Neutrophil (primary cell): ENCODE data around the gene SNX3.

Experiments
- H3K27ac ChIP-seq: fragments of 200-600 bp; sonication (generic); 2 replicates; pipeline ENCODE4 v1.5.1; 2016; ENCODE audit warnings: mild to moderate bottlenecking, moderate library complexity
- H3K27me3 ChIP-seq: fragments of 200-600 bp; sonication (generic); 2 replicates; pipeline ENCODE4 v1.6.0; 2016; ENCODE audit warnings: mild to moderate bottlenecking
- H3K36me3 ChIP-seq: fragments of 200-600 bp; sonication (generic); 2 replicates; pipeline ENCODE4 v1.5.1; 2017
- H3K4me1 ChIP-seq, 2 experiments: fragments of 200-600 bp in 1 of 2; sonication (generic) in 1 of 2; 1 replicate in 1 of 2; 2 replicates in 1 of 2; pipeline versions ENCODE4 v1.5.1 to v1.6.1; 2013 to 2016; ENCODE audit warnings: low read depth in 1 of 2, low read length in 1 of 2, mild to moderate bottlenecking in 1 of 2, moderate library complexity in 1 of 2; ENCODE audit not compliant: control insufficient read depth in 1 of 2, insufficient read depth in 1 of 2
- H3K4me3 ChIP-seq, 2 experiments: fragments of 200-600 bp in 1 of 2; sonication (generic) in 1 of 2; 1 replicate in 1 of 2; 2 replicates in 1 of 2; pipeline ENCODE4 v1.5.1; 2013 to 2016; ENCODE audit warnings: low read depth in 1 of 2, low read length in 1 of 2, mild to moderate bottlenecking in 1 of 2, moderate library complexity in 1 of 2
- H3K9me3 ChIP-seq: fragments of 200-600 bp; sonication (generic); 2 replicates; pipeline ENCODE4 v1.5.1; 2016
- TF ChIP-seq, protein P1 (sequence below): fragments of 200-600 bp; sonication (generic); IDR thresholded peaks from 2 replicates; pipeline ENCODE4 v1.5.1; 2016; ENCODE audit warnings: antibody characterized with exemption

The SNX3 gene

DNA sequence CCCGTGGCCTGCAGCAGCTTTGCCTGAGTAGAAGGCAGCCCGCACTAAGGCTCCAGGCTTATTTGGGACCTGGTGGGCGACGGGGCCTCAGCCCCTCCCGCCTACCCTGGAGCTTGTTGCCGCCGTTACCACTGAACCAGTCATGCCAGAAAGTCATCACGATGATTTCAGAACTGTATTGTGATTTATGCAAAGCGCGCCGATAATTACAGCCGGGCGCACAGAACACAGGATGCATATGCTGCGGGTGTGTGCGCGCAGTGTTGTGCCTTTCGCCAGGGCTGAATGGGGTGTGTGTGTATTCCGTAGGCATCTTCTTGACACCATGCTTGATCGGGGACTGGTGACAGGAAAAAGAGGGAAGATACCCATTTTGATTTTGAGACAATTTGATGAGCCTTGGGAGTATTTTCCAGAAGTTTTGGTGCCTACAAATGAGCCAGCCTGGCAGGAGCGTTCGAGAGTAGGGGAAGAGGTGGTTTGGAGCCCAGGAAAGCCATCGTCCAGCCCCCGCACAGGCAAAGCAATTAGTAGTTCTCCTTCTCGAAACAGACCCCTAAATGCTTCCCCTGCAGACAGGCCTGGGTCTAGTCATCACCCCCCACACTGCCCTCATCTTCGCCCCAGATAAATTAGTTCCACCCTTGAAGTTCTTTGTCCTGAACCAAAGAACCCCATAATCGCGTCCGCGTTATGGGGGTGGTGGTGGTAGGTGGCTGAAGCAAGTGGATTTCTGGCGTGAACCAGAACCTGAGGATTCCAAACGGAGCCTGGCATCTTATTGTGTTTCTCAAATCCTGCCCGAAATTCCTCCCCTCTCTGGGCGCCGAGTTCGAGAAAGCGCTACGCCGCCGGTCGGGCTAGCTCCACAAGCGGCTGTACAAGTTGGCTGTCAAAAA, 96.9 kb downstream of the SNX3 start:
- Histone ChIP-seq H3K4me1 (peaks cover 38 to 44% of the 10 kb centered on the region in 2 experiments), H3K36me3 (no peaks in the 10 kb centered on the region), H3K27me3 (peaks cover 100% of the 10 kb centered on the region), H3K4me3 (no peak overlapping the region), H3K9me3 (no peaks in the 10 kb centered on the region), H3K27ac (no peak overlapping the region)
- TF ChIP-seq, protein P1, sequence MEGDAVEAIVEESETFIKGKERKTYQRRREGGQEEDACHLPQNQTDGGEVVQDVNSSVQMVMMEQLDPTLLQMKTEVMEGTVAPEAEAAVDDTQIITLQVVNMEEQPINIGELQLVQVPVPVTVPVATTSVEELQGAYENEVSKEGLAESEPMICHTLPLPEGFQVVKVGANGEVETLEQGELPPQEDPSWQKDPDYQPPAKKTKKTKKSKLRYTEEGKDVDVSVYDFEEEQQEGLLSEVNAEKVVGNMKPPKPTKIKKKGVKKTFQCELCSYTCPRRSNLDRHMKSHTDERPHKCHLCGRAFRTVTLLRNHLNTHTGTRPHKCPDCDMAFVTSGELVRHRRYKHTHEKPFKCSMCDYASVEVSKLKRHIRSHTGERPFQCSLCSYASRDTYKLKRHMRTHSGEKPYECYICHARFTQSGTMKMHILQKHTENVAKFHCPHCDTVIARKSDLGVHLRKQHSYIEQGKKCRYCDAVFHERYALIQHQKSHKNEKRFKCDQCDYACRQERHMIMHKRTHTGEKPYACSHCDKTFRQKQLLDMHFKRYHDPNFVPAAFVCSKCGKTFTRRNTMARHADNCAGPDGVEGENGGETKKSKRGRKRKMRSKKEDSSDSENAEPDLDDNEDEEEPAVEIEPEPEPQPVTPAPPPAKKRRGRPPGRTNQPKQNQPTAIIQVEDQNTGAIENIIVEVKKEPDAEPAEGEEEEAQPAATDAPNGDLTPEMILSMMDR = no peak

DNA sequence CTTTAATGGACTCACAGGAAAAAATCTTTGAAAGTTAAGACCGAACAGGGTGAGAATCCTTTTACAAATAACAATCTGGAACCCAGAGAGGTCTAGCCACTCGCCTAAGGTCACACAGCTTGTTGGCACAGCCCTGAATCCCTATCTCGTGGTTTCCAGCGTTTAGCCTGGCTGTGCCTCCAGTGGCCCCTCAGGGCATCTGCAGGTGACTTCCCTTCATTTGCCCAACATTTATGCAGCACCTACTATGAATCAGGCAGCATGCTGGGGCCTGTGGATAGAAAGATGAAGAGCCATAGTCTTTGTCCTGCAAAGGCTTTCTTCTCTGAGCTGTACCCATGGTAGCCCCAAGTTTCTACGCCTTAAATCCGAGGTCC, 97.6 kb downstream of the SNX3 start:
- TF ChIP-seq, protein P1 = no peak
- H3K4me1 ChIP-seq = peaks cover 32 to 38% of the 10 kb centered on the region in 2 experiments

DNA sequence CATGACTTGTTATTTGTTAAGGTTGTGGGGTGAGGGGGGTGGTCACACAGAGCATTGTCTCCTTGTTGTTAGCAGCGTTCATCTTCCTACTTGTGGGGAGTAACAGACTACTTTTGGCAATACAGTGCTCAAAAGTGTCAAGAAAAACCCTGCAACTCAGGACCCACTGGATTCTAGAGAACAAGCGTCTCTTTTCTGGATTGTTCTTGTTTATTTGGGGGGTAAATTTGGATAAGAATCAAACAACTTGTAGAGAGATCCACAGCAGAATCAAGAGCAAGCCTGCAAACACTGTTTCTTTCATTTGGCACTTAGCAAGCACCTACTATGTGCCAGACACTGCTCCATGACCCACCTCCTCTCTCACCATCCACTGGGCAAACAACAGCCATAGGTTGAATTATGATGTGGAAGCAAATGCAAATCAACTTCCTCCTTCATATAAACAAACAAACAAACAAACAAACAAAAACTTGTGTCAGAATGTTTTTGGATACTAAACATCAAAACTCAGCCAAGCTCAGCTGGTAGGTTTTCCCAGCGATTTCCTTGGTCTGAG, 99.0 kb downstream of the SNX3 start:
- Histone ChIP-seq H3K27me3 (peaks cover 100% of the 10 kb centered on the region), H3K4me1 (peaks cover 20 to 34% of the 10 kb centered on the region in 2 experiments), H3K4me3 (no peak overlapping the region), H3K27ac (no peak overlapping the region), H3K36me3 (no peaks in the 10 kb centered on the region), H3K9me3 (no peaks in the 10 kb centered on the region)
- TF ChIP-seq, protein P1 = no peak

More for the DNA sequence above, 97.6 kb downstream of the SNX3 start:
- no peak overlapping the region for H3K27ac ChIP-seq
- H3K27me3 ChIP-seq = peaks cover 100% of the 10 kb centered on the region
- no peaks in the 10 kb centered on the region for H3K36me3 ChIP-seq
- H3K9me3 ChIP-seq = no peaks in the 10 kb centered on the region
- no peak overlapping the region for H3K4me3 ChIP-seq
